ENCODE data around the gene OAF.
"Not testable (repeated sequence)": the region's sequence is repeated elsewhere in the genome, so short reads cannot be mapped to it uniquely, and the experiment has no call there.

OAF gene

DNA sequence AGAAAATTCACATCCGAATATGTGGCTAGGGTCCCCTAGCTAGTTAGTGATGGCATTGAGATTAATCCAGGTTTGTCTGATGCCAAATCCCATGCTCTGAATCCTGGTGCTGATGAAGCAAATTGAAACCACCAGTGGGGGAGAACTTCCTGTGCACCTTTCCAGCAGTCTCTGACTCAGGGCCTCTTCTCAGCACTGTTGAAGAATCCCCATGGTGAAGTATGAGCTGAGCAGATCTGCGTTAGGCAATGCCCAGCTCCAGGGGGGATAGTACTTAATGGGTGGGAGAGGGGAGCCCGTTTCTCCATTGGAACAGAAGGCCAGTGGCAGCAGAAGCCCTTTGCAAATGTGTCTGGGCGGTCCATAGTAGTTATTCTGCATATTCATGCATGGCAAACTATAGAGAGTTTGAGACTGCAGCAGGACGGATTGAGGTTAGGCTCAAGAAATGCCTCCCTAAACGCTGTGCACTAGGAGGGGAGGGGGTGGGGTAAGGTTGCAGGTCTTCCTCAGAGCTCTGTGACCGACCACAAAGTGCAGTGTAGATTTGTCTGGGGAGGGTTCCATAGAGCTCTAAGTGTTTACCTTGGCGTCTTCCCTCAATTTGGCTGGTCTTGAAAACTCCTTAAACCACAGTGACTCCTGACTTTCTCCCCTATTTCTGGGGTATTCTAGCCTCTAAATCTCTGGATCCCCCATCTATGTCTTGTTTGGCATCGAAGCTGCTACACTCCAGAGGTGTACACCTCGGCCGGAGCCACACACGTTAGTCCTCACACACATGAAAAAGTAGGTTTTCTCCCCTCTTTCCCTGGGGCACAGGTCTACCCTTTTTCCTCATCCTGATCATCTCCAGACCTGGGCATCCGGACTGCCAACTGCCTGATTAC is 33.9 kb downstream of the OAF start:
- no peak for DNase-seq

DNA sequence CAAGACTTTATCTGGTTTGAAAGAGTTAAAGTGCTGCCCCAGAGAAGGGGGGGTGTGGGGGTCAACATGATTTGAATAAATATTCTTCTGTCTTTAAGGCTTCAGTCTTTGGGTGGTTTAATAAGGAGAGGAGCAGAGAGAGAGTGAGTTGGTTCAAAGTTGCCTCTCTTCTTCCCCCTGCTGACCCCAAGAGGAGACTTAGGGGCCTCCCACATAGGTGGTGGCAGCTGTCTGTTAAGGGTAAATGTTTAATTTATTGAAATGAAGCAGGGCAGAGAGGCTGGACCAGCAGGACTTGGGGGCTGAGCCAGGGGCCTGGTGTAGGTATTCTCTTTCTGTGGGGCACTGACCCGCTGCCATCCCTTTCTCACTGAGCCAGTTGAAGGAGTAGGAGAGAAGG is 34.6 kb downstream of the OAF start:
- no peak for DNase-seq

DNA sequence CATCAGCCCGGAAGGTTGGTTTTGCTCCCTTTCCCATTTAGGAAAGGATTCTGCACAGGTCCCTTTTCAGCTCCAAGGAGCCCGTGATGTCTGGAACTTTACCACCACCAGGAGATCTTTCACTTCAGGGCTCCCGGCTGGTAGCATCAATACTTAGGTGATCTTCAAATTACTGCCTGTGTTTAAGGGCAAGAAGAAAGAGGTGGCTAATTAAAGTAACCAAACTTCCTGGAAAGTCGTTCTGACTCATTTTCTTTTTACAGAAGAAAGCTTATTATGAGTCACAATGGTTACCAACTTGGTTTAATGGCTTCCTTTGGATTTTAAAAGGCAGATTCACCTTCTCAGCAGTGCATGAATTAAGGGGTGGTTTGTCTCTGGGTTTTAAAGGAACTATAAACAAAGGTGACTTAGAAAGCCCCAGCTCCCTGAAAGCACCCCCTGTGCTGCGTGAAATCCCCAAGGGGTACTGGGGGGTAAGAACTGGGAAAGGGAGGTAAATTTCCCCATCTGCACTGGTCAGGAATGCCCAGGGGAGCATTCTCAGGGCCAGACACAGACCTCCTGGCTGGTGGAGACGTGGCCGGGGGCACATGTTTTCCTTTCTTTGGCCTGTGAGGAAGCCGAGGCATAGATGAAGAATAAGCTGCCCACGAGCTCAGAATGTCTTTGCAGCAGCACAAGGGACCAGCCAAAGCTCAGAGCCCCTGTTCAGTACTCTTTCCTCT is 37.9 kb downstream of the OAF start:
- DNase-seq, result no peak

DNA sequence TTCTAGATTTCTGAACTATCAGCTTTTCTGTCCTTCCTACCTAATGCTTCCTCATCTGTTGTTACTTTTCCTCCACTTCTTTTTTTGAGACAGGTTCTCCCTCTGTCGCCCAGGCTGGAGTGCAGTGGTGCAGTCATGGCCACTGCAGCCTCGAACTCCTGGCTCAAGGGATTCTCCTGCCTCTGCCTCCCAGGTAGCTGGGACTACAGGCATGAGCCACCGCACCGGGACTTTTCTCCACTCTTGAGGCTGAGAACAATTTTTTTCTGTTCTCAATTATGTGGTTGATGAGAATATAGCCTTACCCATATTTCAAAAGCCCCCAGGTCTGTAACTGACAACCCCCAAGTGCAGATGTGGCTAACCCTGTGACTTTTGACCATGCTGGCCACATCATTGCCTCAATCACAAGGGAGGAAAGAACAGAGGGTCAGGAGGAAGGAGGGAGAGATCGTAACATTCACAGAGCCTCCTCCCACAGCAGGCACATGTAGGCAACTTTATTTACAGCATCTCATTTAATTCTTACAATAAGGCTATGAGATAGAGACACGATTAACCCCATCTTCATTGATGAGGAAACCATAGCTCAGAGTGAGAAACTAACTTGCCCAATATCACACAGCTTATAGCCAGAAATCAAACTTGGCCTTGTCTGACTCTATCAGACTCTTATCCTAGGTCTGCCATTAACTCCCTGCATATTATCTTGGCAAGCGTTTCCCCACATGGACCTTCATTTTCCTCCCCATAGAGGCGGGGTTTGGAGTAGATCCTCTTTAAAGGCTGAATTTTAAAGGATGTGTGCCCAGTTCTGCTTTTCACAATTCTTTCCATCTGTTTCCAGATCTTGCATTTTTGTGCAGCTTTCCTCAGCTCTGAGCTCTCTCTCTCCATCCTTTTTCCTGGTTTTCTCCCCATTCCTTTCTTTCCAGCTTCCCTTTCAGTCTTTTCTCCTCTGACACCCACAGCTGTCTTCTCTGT is 38.7 kb downstream of the OAF start:
- no peak for DNase-seq

DNA sequence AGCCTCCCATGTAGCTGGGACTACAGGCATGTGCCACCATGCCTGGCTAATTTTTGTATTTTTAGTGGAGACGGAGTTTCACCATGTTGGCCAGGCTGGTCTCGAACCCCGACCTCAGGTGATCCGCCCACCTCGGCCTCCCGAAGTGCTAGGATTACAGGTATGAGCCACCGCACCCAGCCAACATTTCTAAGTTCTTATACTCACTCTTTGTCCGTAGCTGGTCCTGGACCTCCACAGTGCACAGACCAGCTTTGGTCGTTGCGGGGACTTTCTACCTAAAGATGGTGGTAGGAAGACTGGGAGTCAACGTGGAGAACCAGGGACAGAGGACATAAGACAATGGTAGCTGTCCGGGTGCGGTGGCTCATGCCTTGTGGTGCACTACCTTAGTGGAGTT is 42.5 kb downstream of the OAF start:
- not testable (repeated sequence) for DNase-seq

DNA sequence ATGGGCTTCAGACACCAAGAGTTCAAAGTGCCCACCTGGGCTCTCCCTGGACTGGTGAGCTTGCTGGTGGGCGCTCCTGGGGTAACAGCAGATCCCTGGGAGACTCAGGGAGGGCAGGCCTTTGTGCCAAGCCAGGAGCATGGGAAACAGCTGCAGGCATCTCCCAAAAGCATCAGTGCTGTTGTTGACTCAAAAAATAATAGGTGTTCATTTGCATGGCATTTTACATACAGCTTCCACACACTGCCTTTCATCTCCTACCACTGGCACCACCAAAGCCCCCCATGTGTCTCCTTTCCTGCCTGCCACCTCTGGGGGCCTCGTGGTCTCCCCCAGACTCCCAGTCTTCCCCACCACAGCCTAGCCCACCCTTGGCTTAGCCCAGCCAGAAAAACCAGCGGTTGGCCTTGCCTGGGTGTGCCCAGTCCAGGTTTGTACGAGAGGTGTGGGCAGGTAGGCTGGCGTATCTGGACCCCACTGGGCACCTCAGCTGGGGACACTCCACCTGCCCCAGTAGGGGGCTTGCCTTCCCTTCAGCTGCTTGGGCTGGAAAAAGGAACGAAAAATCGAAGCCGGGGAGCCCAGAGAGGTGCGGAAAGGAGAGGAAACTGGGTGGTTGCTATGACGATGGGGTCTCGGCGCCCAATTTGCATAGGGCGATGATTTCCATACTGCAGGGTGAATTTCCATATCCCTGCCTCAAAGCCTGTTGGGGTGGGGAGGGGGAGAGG is 44.1 kb downstream of the OAF start:
- peak; percentile 5 for DNase-seq

DNA sequence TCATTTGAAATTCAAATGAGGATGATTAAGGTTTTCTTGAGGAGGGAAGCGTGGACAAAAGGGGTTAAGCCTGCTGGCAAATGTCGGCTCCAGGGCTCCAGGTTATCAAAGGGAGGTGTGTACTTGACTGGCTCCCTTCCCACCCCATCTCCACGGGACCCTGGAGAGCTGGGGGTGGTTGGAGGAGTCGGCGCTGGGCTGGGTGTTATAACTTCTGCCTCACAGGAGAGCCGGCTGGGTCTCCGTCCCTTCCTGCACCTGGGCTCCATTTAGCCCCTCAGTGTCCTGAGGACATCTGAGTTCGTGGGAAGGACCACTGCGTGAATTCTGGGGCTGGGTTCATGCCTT is 44.7 kb downstream of the OAF start:
- DNase-seq, result no peak

DNA sequence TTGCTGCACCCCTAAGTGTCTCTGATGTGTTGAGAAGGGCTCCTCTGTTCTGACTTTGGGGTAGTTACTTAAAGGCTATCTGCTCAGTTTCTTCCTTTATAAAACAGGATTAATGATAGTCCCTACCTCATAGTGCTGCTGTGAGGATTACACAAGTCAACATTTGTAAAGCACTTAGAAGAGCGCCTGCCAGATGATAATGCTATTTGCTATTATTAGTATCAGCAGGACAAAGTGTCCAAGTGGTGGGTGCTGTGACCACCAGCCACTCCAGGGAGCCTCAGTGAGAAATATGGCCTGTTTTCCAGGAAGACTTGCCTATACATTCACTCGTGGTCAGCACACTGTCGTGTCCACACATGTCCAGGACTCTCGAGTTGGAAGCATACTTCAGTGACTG is 45.3 kb downstream of the OAF start:
- DNase-seq, result no peak

DNA sequence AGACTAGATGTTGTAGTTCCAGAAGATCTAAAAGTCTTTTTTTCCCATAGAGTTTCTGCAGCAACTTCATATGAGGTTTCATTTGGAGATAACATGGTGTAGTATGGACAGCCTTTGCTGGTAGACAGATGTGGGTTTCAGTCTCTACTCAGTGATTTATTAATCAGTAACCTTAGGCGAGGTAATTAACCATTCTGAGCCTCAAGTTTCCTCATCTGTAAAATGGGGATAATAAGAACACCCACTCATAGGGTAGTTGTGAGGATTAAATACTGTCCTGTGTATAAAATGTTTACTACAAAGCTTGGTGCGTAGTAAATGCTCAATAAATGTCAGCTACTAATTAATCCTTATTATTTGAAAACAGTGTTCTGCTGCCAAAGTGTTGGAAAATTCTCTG is 45.9 kb downstream of the OAF start:
- DNase-seq, result no peak

DNA sequence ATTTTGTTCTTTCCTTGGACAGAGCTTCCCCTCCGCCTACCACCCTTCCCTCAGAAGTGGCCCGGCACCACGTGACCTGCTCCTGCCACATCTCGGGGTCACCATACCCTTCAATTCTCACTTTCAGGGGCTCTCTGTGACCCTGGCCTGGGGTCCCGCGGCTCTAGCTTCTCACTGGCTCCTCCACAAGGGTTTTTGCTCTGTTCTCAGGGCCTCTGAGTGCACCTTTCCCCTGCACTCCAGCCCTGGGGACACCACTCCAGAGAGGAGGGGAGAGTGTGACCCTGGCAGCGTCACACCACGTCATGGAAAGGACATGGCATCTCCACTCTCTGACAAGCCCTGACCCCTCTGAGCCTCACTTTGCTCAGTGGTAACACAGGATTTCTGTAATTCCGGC is 46.5 kb downstream of the OAF start:
- DNase-seq, result no peak

DNA sequence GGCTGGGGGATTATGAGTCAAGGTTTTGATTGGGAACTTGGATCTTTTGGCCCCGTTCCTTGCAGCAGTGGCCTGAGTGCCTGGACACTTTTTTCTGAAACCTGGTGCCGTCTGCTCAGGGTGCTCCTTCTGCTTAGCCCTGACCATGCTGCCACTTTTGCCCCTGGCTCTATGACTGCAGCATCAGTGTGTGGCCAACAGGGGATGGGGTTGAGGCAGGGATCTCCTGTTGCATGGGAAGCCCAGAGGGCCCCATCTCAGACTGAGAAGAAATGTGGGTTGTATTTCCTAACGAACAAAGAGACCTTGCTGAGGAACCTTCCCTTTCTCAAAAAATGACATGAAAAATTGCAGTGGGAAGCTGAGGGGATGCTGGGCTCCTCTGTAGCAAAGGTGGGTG is 47.8 kb downstream of the OAF start:
- DNase-seq, result no peak

DNA sequence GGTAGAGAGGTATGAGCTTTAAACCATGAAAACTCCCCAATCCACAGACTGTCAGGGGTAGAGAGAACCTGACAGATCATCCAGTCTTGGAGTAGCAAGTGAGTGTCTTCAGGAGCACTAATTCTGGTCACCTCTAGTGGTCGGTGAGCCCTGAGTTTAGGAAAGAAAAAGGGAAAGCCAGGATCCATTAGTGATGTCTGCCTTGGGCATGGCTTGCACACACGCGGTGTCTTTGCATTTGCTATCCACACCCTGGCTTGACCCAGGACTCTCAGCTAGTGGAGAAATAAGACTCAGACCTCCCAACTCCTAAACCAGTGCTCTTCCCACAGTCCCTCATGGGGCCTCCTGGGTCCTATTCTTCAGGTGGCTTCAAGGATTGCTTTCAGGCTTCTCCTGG is 48.4 kb downstream of the OAF start:
- no peak for DNase-seq

DNA sequence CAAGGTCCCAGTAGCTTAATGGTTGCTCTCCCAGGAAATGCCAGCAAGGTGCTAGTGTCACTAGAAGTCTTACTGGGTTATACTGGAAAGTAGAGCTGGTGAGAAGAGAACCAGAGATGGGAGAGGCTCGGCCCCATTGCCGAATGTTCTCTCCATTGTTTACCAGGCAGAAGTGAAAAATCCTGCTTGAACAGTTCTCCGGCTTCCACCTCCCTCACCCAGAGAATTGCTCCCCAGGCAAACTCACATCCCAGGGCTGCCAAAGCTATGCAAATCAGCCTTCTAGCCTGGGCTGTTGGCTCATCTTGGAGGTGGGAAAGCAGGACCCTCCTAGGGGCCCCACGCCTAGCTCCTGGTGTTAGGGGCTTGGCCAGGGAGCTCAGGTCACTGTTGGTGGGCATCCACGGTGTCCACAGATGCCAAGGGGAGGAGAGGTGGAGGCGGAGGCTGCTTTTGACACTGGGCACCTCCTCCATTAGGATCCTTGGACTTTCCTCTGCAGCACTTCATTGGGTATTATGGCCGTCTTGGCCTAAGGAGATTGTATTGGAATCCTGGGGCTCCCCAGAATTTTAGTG is 49.2 kb downstream of the OAF start:
- DNase-seq, result no peak

DNA sequence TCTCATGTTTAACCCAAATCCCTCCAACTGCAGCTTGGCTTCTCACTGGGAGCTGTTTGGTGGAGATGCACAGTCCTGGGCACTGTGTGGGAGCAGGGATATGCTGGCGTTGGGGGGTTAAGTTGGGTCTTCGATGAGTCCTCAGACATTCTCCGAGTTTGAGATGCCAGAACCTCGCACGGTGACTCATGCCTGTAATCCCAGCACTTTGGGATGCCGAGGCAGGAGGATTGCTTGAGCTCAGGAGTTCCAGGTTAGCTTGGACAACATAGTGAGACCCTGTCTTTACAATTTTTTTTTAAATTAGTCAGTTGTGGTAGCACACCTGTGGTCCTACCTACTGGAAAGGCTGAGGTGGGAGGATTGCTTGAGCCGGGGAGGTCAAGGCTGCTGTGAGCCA is 49.8 kb downstream of the OAF start:
- no peak for DNase-seq

DNA sequence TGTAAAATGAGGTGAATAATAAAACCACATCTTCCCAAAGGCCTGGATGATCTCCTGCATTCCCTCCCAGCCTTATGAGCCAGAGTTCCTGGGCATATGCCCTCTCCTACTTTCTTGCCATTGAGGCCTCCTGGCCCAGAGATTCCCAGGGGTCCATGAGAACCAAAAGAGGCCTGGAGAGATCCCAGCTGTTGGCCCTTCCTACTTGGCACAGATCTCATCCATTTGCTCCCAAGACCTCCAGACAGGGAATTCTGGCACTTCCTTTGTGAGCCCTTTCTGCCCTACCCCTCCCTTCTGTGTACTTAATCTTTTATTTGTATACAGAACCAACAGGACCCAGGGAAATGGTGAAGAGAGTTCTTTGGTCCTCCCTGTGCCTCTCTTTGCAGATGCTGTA is 50.5 kb downstream of the OAF start:
- DNase-seq, result no peak

DNA sequence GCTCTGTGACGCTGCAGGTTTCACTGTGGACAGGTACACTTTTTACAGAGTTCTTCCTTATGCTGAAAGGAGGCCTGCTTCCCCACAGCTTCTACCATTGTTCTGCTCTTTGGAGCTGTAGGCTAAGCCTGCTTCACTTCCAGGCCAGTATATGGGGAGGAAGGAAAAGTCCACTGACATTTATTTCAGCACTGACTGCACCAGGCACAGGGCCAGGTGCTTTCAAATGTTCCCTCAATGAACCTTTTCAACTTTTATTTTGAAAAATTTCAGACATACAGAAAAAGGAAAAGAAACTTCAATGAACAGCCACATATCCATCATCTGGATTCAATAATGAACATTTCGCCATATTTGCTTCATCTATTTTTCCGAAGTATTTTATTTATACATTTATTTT is 51.1 kb downstream of the OAF start:
- no peak for DNase-seq

DNA sequence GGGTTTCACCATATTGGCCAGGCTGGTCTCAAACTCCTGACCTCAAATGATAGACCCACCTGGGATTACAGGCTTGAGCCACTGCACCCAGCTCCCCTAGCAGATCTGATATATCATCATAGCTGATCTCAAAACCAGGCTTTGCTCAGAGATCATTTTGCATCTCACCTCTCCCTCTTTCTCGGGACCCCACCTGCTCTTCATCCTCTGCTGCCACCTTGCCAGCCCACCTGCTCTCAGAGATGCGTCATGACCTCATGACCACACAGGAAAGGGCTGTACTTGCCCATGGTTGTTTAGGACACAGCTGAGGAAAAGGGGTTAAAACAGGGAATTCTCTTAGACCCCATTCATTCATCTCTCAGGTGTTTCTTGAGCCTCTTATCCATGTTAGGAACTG is 56.5 kb downstream of the OAF start:
- DNase-seq, result no peak

DNA sequence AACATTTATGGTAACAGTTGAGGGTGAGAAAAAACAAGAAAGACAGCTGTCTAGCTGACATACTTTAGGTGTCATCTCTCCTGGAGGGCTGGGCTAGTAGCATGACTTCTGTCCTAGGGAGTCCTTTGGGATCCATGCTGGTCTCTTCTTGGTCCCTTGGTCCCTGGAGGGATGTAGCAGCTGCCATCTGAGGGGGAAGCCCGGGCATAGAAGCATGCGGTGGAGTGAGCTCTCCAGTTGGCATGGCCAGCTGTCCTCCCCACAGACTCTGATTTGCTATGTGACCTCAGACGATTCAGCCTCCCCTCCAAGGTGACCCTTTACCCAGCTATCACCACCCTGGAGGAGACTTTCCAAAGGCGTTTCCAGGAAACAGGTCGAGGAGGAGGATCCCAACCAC is 57.9 kb downstream of the OAF start:
- no peak for DNase-seq

DNA sequence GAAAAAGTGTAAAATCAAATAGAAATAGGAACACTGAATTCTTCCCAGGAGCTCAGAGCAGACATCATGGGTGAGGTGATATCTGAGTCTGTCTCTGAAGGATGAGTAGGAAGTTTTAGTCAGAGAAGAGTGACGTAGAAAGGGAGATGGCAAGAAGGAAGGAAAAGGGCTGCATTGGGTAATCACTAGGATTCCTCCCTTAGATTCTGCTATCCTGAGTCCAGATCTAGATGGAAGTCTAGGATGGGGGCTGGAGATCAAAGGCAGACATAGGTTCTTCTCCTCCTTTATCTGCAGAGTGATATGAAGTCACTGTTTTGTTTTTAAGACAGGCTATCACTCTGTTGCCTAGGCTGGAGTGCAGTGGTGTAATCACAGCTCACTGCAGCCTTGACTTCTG is 59.6 kb downstream of the OAF start:
- no peak for DNase-seq

DNA sequence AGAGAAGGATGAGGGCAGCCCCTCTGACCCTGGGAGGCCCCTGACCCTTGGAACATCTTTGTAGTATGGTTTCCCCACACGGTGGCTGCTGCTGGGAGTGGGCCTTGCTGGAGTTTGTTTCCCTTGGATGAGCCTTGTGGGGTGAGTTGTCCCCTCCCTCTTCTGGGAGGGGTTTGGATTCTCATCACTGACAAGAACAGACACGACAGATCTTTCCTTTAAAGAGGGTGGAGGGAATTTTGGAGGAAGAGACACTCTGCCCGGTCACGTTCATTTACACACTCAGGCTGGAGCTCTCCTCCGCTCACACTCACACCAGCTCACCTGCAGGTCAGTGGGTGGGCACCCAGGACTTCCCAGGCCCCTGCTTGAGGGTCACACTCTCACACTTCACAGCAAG is 60.8 kb downstream of the OAF start:
- no peak for DNase-seq

DNA sequence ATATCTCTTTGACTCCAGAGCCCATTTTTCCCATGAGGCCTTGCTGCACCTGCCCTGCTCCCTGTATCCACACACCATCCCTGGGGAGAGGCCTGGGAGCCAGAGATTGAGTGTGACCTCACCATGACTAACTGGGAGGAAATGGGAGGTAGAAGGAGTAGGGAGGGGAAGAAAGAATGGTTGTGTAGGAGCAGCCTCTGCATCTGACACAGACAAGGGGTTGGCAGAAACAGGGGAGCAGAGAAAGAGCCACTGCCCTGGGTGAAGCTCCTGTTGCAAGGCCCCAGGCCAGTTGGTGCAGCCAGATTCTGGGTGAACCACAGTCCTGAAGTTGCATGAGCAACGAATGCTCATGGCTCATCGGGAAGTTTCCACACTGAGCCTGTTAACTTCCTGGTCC is 61.5 kb downstream of the OAF start:
- DNase-seq, result no peak

DNA sequence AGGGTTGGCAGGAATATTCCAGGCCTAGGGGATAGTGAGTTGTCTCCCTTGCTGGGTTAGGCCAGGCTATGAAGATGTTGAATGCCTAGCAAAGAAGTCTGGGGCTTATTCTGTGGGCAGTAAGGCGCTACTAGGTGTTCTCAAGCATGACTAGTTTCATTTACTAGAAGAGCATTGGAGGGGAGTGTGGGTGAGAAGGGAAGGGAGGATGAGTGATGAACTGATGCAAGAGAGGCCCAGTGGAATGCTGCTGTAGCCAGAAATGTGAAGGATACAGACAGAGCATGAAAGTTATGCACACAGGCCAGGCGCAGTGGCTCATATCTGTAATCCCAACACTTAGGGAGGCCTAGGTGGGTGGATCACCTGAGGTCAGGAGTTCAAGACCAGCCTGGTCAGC is 62.6 kb downstream of the OAF start:
- DNase-seq, result no peak
